SH-SY5Y (cell line): ENCODE measurements around the gene HAUS3.

ENCODE experiments used
- GATA2 ChIP-seq: IDR thresholded peaks from 2 replicates; pipeline ENCODE4 v1.6.1; 2011; ENCODE audit warnings: mild to moderate bottlenecking, low read depth, low read length
- GATA3 ChIP-seq: IDR thresholded peaks from 2 replicates; pipeline ENCODE4 v1.6.1; 2011; ENCODE audit warnings: low read depth, mild to moderate bottlenecking, low read length, moderate library complexity

- TF ChIP-seq GATA3 (no peak), GATA2 (no peak)
Measured at GRCh38 chr4:2231082-2231481, 10.8 kb downstream of the HAUS3 start.
